HCT116 (cell line): ENCODE data around the gene GNG7. TPM values are rescaled to one million over a fixed set of nuclear protein-coding genes. Genes with fewer than 3 reads are reported as not detected.

Experiments used
- ATAC-seq: fragments of 200-7000 bp; cut with Tn5 transposase; 2 replicates; pipeline ENCODE4 v1.9.1; 2020; ENCODE audit warnings: mild to moderate bottlenecking, moderate library complexity
- BruUV-seq: library from RNA; stranded (reverse); fragments of 400-500 nt; replicated peaks from 2 replicates; lab custom pipeline; 2021; lab: Mats Ljungman, UMichigan
- CTCF ChIA-PET: fragments of 300-600 bp; sonication (Branson Sonifier 250); formaldehyde crosslinking; loops from one replicate; lab custom pipeline; 2021; ENCODE audit warnings: antibody characterized with exemption; lab: Charles Lee
- POLR2A ChIA-PET: fragments of 300-600, 350-600 bp; sonication (Branson Sonifier 250); formaldehyde crosslinking; loops from one replicate; lab custom pipeline; 2021; ENCODE audit warnings: antibody characterized with exemption; lab: Charles Lee
- RAD21 ChIA-PET, 2 experiments: fragments of 300-600 bp; sonication (Branson Sonifier 250); formaldehyde crosslinking; loops; one replicate each; lab custom pipeline; 2023; ENCODE audit warnings: low total read pairs in 2 of 2; ENCODE audit not compliant: uncharacterized antibody in 2 of 2, unreplicated experiment in 2 of 2, low non-redundant PET in 1 of 2; lab: Charles Lee
- DNase-seq: peaks from one replicate; pipeline ENCODE4 v3.0.0-alpha.2; 2010; ENCODE audit warnings: low read depth, low spot score
- H2AFZ ChIP-seq: fragments of 200-600 bp; shearing (Covaris generic), sonication (generic); 2 replicates; pipeline ENCODE4 v1.6.1; 2017; ENCODE audit warnings: low read depth, mixed run types, mixed read lengths, antibody characterized with exemption, low read length; ENCODE audit not compliant: poor library complexity, severe bottlenecking
- H3K27ac ChIP-seq: 2 replicates; pipeline ENCODE4 v1.5.1; 2012; ENCODE audit warnings: low read depth, low read length
- H3K27me3 ChIP-seq: fragments of 200-600 bp; sonication (generic); 2 replicates; pipeline ENCODE4 v1.6.1; 2016; ENCODE audit warnings: mixed run types, low read length, mixed read lengths; ENCODE audit not compliant: insufficient read depth
- H3K36me3 ChIP-seq, 2 experiments: fragments of 200-500 bp in 1 of 2; fragments of 200-600 bp in 1 of 2; sonication (Bioruptor generic) in 1 of 2; sonication (generic) in 1 of 2; 2 replicates each; pipeline versions ENCODE4 v1.5.1 to v1.6.1; 2014 to 2016; ENCODE audit warnings: low read length in 2 of 2, inconsistent platforms in 1 of 2, mixed read lengths in 1 of 2, mixed run types in 1 of 2; ENCODE audit not compliant: insufficient read depth in 2 of 2, control insufficient read depth in 1 of 2
- H3K4me1 ChIP-seq, 2 experiments: fragments of 200-600 bp in 1 of 2; sonication (generic) in 1 of 2; 2 replicates each; pipeline versions ENCODE4 v1.5.1 to v1.6.1; 2012 to 2017; ENCODE audit warnings: low read length in 2 of 2, inconsistent platforms in 1 of 2, mild to moderate bottlenecking in 1 of 2, mixed read lengths in 1 of 2, mixed run types in 1 of 2, moderate library complexity in 1 of 2; ENCODE audit not compliant: insufficient read depth in 2 of 2, control insufficient read depth in 1 of 2
- H3K4me2 ChIP-seq: fragments of 200-600 bp; sonication (generic); 2 replicates; pipeline ENCODE4 v1.6.1; 2017; ENCODE audit warnings: mixed run types, low read length, mixed read lengths
- H3K4me3 ChIP-seq, 2 experiments: fragments of 200-600 bp in 1 of 2; sonication (generic) in 1 of 2; replicated peaks in 1 of 2; 2 replicates each; pipeline ENCODE4 v1.5.1; 2011 to 2016; ENCODE audit warnings: low read length in 2 of 2, control low read depth in 1 of 2, low read depth in 1 of 2, mild to moderate bottlenecking in 1 of 2, mixed read lengths in 1 of 2, mixed run types in 1 of 2
- H3K79me2 ChIP-seq: fragments of 200-600 bp; sonication (generic); 2 replicates; pipeline ENCODE4 v1.6.1; 2017; ENCODE audit warnings: mild to moderate bottlenecking, mixed run types, low read length, moderate library complexity, mixed read lengths; ENCODE audit not compliant: insufficient read depth
- H3K9ac ChIP-seq: fragments of 200-600 bp; sonication (generic); 2 replicates; pipeline ENCODE4 v1.6.1; 2016; ENCODE audit warnings: low read length, mixed read lengths
- H3K9me2 ChIP-seq: fragments of 200-600 bp; sonication (generic), shearing (Covaris generic); 2 replicates; pipeline ENCODE4 v1.6.1; 2017; ENCODE audit warnings: mixed run types, mild to moderate bottlenecking, moderate library complexity; ENCODE audit not compliant: insufficient read depth
- H3K9me3 ChIP-seq, 2 experiments: fragments of 200-500 bp in 1 of 2; fragments of 200-600 bp in 1 of 2; sonication (Bioruptor generic) in 1 of 2; sonication (generic) in 1 of 2; 2 replicates each; pipeline ENCODE4 v1.6.1; 2014 to 2017; ENCODE audit warnings: low read length in 2 of 2, mixed read lengths in 2 of 2, inconsistent platforms in 1 of 2, low read depth in 1 of 2, mild to moderate bottlenecking in 1 of 2, mixed run types in 1 of 2, moderate library complexity in 1 of 2; ENCODE audit not compliant: control insufficient read depth in 1 of 2, insufficient read depth in 1 of 2
- H4K20me1 ChIP-seq: fragments of 200-600 bp; sonication (generic), shearing (Covaris generic); 2 replicates; pipeline ENCODE4 v1.6.1; 2017; ENCODE audit warnings: mixed run types, mild to moderate bottlenecking, moderate library complexity; ENCODE audit not compliant: insufficient read depth
- ATF3 ChIP-seq: IDR thresholded peaks from 2 replicates; pipeline ENCODE4 v1.6.1; 2012
- CBX3 ChIP-seq: IDR thresholded peaks from 2 replicates; pipeline ENCODE4 v1.6.1; 2012; ENCODE audit warnings: low read depth
- CEBPB ChIP-seq: IDR thresholded peaks from 2 replicates; pipeline ENCODE4 v1.6.1; 2012; ENCODE audit warnings: low read depth
- CTCF ChIP-seq, 3 experiments: fragments of 200-600 bp in 1 of 3; sonication (generic) in 1 of 3; IDR thresholded peaks in 2 of 3; conservative IDR thresholded peaks in 1 of 3; 2 replicates each; pipeline ENCODE4 v1.5.1; 2012 to 2017; ENCODE audit warnings: low read depth in 2 of 3, low read length in 2 of 3, antibody characterized with exemption in 1 of 3, borderline replicate concordance in 1 of 3, control low read depth in 1 of 3, mild to moderate bottlenecking in 1 of 3, mixed read lengths in 1 of 3, mixed run types in 1 of 3, moderate library complexity in 1 of 3; ENCODE audit not compliant: insufficient read depth in 1 of 3
- ELF1 ChIP-seq: IDR thresholded peaks from 2 replicates; pipeline ENCODE4 v1.6.1; 2012; ENCODE audit warnings: low read depth, borderline replicate concordance
- EZH2 ChIP-seq: fragments of 200-600 bp; sonication (generic); IDR thresholded peaks from 2 replicates; pipeline ENCODE4 v1.6.1; 2017; ENCODE audit warnings: antibody characterized with exemption, mixed run types
- EZH2phosphoT487 ChIP-seq: fragments of 200-600 bp; IDR thresholded peaks from 2 replicates; pipeline ENCODE4 v1.6.1; 2018; ENCODE audit warnings: antibody characterized with exemption, borderline replicate concordance
- FOSL1 ChIP-seq: IDR thresholded peaks from 2 replicates; pipeline ENCODE4 v1.6.1; 2012; ENCODE audit warnings: low read depth
- JUND ChIP-seq: IDR thresholded peaks from 2 replicates; pipeline ENCODE4 v1.6.1; 2012
- MAX ChIP-seq: IDR thresholded peaks from 2 replicates; pipeline ENCODE4 v1.6.1; 2012
- POLR2A ChIP-seq: IDR thresholded peaks from 2 replicates; pipeline ENCODE4 v1.7.0; 2011; ENCODE audit warnings: borderline replicate concordance; ENCODE audit not compliant: insufficient read depth, insufficient read length; ENCODE audit errors: extremely low read depth
- POLR2AphosphoS5 ChIP-seq: IDR thresholded peaks from 2 replicates; pipeline ENCODE4 v1.6.1; 2011; ENCODE audit warnings: mild to moderate bottlenecking, low read depth, low read length, moderate library complexity
- REST ChIP-seq: IDR thresholded peaks from 2 replicates; pipeline ENCODE4 v1.6.1; 2012; ENCODE audit warnings: low read depth
- SIN3A ChIP-seq: IDR thresholded peaks from 2 replicates; pipeline ENCODE4 v1.6.1; 2012; ENCODE audit warnings: low read depth
- SP1 ChIP-seq: IDR thresholded peaks from 2 replicates; pipeline ENCODE4 v1.6.1; 2012; ENCODE audit warnings: low read depth
- TCF7L2 ChIP-seq: IDR thresholded peaks from 2 replicates; pipeline ENCODE4 v1.7.0; 2011; ENCODE audit warnings: borderline replicate concordance, inconsistent platforms; ENCODE audit not compliant: insufficient read depth, insufficient read length; ENCODE audit errors: extremely low read depth
- YY1 ChIP-seq: IDR thresholded peaks from 2 replicates; pipeline ENCODE4 v1.6.1; 2011; ENCODE audit warnings: low read length, low read depth, moderate library complexity, mild to moderate bottlenecking; ENCODE audit not compliant: insufficient replicate concordance; ENCODE audit errors: extremely low read depth
- ZBTB33 ChIP-seq: IDR thresholded peaks from 2 replicates; pipeline ENCODE4 v1.6.1; 2011; ENCODE audit warnings: mild to moderate bottlenecking, low read length, moderate library complexity; ENCODE audit not compliant: insufficient replicate concordance; ENCODE audit errors: extremely low read depth
- ZFX ChIP-seq: fragments of 450-650 bp; IDR thresholded peaks from 2 replicates; pipeline ENCODE4 v1.6.1; 2017
- intact Hi-C: fragments of 100-400 bp; cut with micrococcal nuclease; formaldehyde crosslinking; loops from 2 replicates; pipeline ENCODE4 v1.10.0; 2022
- total RNA-seq: library from RNA; stranded (reverse); gene quantifications from one replicate; pipeline ENCODE4 v1.2.1, GENCODE V29; 2021; ENCODE audit not compliant: unreplicated experiment

The GNG7 gene
- total RNA-seq, 1 experiment from 2014 or later: 11.3 TPM

GRCh38 chr19:2604747-2605329, 97.7 kb downstream of the GNG7 start:
- ATAC-seq: no peak
- Histone ChIP-seq H3K9ac (no peak overlapping the region), H3K9me3 (no peaks in the 10 kb centered on the region; a peak in 1 of 4 replicates), H3K27ac (no peak overlapping the region), H2AFZ (no peak overlapping the region), H4K20me1 (no peaks in the 10 kb centered on the region), H3K4me3 (no peak overlapping the region), H3K36me3 (no peaks in the 10 kb centered on the region), H3K4me1 (peaks cover 4 to 5% of the 10 kb centered on the region in 2 experiments; a peak in 3 of 4 replicates), H3K4me2 (no peak overlapping the region)
- BruUV-seq: no TSS peak
- ChIA-PET RAD21 (no interaction called here), CTCF (no interaction called here), POLR2A (no interaction called here)
- intact Hi-C loops: no loop called here
- TF ChIP-seq MAX (no peak), CTCF (IDR thresholded peaks at IDR 0.05 in 2 of 3, conservative IDR thresholded peaks at IDR 0.05 in 1 of 3; ENCODE audit: borderline replicate concordance in 1 of 3, insufficient read depth in 1 of 3, low read depth in 2 of 3, low read length in 2 of 3) (no peak), EZH2phosphoT487 (no peak), CEBPB (no peak), POLR2A (no peak), FOSL1 (no peak), ZBTB33 (no peak), EZH2 (no peak), POLR2AphosphoS5 (no peak), ZFX (no peak), REST (no peak), TCF7L2 (no peak), CBX3 (no peak), JUND (no peak), ELF1 (no peak), SP1 (no peak), SIN3A (no peak), ATF3 (no peak), YY1 (no peak)
- TF ChIP-seq, all 23 proteins: peak for 0
- no peak for DNase-seq
- Histone ChIP-seq H3K27me3 (no peaks in the 10 kb centered on the region), H3K9me2 (no peaks in the 10 kb centered on the region), H3K79me2 (no peaks in the 10 kb centered on the region)
